ENCODE results near the gene ALG10B.

Gene ALG10B, protein sequence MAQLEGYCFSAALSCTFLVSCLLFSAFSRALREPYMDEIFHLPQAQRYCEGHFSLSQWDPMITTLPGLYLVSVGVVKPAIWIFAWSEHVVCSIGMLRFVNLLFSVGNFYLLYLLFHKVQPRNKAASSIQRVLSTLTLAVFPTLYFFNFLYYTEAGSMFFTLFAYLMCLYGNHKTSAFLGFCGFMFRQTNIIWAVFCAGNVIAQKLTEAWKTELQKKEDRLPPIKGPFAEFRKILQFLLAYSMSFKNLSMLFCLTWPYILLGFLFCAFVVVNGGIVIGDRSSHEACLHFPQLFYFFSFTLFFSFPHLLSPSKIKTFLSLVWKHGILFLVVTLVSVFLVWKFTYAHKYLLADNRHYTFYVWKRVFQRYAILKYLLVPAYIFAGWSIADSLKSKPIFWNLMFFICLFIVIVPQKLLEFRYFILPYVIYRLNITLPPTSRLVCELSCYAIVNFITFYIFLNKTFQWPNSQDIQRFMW

DNA sequence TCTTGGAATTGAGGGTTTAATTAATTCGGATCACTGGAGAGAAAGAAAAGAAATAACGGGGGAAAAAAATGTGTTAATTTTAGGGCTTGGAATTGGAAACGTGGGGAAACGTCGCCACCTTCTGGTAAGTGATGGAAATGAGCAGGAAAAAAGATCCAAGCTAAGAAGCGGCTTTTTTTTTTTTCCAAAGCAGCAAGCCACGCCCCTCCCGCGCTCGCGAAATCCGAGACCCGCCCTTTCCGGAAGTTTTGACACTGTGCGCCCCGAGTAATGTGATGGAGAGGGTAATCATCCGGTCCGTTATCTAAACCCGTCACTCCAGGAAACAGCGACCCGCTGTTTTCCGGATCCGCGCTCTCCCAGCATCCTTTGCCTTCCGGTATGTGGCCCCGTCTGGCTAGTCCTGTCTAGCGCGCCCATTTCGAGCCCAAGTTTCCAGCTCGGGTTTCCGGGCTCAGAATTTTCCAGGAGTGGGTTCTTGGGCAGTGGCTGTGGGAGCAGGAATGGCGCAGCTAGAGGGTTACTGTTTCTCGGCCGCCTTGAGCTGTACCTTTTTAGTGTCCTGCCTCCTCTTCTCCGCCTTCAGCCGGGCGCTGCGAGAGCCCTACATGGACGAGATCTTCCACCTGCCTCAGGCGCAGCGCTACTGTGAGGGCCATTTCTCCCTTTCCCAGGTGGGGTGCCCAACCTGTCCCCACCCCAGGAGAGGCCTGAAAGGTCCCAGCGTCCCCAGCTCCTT is at the start of gene ALG10B:
Gene ALG10B (plus strand): TSS at position 384 of the 739 bp plus-strand sequence. CDS start 120 bp downstream, at position 504.
- no peaks in the 10 kb centered on the region for H3K79me2 ChIP-seq (ENCODE audit: insufficient read depth, low read length)
- no peaks in the 10 kb centered on the region for H4K20me1 ChIP-seq (ENCODE audit: insufficient read depth, low read length, poor library complexity, severe bottlenecking)
- no peaks in the 10 kb centered on the region for H3K27me3 ChIP-seq (ENCODE audit: insufficient read depth, low read length, poor library complexity, severe bottlenecking)
- H3K4me3 ChIP-seq (ENCODE audit: low read length, poor library complexity, severe bottlenecking), result peak within 1 kb of the TSS; percentile 16
- no peak within 1 kb of the TSS for H3K9ac ChIP-seq (ENCODE audit: low read depth, low read length, poor library complexity, severe bottlenecking)
- H3K4me2 ChIP-seq (ENCODE audit: low read depth, low read length, poor library complexity, severe bottlenecking), result peak within 1 kb of the TSS; percentile 32
- no peaks in the 10 kb centered on the region for H3F3A ChIP-seq (ENCODE audit: low read depth)
- no peaks in the 10 kb centered on the region for H3K9me2 ChIP-seq (replicated peaks; ENCODE audit: low read depth, low read length)
- H3K36me3 ChIP-seq (ENCODE audit: insufficient read depth, low read length), result no peaks in the 10 kb centered on the region
- no peaks in the 10 kb centered on the region for H3K9me3 ChIP-seq (ENCODE audit: insufficient read depth, low read depth, low read length)
- peak within 1 kb of the TSS; percentile 69 for H2AFZ ChIP-seq (ENCODE audit: low read length)
- no peak for TF ChIP-seq EZH2phosphoT487 (IDR thresholded peaks at IDR 0.05; ENCODE audit: borderline replicate concordance)
- TF ChIP-seq, protein P1, sequence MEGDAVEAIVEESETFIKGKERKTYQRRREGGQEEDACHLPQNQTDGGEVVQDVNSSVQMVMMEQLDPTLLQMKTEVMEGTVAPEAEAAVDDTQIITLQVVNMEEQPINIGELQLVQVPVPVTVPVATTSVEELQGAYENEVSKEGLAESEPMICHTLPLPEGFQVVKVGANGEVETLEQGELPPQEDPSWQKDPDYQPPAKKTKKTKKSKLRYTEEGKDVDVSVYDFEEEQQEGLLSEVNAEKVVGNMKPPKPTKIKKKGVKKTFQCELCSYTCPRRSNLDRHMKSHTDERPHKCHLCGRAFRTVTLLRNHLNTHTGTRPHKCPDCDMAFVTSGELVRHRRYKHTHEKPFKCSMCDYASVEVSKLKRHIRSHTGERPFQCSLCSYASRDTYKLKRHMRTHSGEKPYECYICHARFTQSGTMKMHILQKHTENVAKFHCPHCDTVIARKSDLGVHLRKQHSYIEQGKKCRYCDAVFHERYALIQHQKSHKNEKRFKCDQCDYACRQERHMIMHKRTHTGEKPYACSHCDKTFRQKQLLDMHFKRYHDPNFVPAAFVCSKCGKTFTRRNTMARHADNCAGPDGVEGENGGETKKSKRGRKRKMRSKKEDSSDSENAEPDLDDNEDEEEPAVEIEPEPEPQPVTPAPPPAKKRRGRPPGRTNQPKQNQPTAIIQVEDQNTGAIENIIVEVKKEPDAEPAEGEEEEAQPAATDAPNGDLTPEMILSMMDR (conservative IDR thresholded peaks at IDR 0.05; ENCODE audit: low read length), result peak; percentile 70
- no peaks in the 10 kb centered on the region for H3K4me1 ChIP-seq (ENCODE audit: insufficient read depth, low read length, poor library complexity, severe bottlenecking)

DNA sequence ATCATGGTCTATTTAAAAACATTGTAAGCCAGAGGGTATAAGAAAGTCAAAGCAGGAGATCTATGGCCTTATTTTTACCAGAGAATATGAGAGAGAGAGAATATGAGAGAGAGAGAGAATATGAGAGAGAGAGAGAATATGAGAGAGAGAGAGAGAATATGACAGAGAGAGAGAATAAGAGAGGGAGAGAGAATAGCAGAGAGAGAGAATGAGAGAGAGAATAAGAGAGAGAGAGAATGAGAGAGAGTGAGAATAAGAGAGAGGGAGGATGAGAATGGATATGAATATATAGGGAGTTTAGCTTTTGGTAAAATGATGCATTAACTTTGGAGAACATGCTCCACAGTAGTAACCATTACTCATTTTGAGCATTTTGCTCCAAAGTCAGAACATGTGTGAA is 48.0 kb upstream of the ALG10B start:
- Histone ChIP-seq H4K20me1 (ENCODE audit: insufficient read depth, low read length, poor library complexity, severe bottlenecking) (no peaks in the 10 kb centered on the region), H3K9ac (ENCODE audit: low read depth, low read length, poor library complexity, severe bottlenecking) (no peak overlapping the region), H3K79me2 (ENCODE audit: insufficient read depth, low read length) (no peaks in the 10 kb centered on the region), H3K4me2 (ENCODE audit: low read depth, low read length, poor library complexity, severe bottlenecking) (no peak overlapping the region), H3K9me2 (replicated peaks; ENCODE audit: low read depth, low read length) (no peaks in the 10 kb centered on the region), H3K27me3 (ENCODE audit: insufficient read depth, low read length, poor library complexity, severe bottlenecking) (no peaks in the 10 kb centered on the region), H3F3A (ENCODE audit: low read depth) (no peaks in the 10 kb centered on the region), H3K4me3 (ENCODE audit: low read length, poor library complexity, severe bottlenecking) (no peak overlapping the region), H3K36me3 (ENCODE audit: insufficient read depth, low read length) (no peaks in the 10 kb centered on the region), H3K4me1 (ENCODE audit: insufficient read depth, low read length, poor library complexity, severe bottlenecking) (no peaks in the 10 kb centered on the region), H2AFZ (ENCODE audit: low read length) (no peak overlapping the region), H3K9me3 (ENCODE audit: insufficient read depth, low read depth, low read length) (no peaks in the 10 kb centered on the region)
- TF ChIP-seq, protein P1 (conservative IDR thresholded peaks at IDR 0.05; ENCODE audit: low read length), result no peak
- no peak for TF ChIP-seq EZH2phosphoT487 (IDR thresholded peaks at IDR 0.05; ENCODE audit: borderline replicate concordance)

DNA sequence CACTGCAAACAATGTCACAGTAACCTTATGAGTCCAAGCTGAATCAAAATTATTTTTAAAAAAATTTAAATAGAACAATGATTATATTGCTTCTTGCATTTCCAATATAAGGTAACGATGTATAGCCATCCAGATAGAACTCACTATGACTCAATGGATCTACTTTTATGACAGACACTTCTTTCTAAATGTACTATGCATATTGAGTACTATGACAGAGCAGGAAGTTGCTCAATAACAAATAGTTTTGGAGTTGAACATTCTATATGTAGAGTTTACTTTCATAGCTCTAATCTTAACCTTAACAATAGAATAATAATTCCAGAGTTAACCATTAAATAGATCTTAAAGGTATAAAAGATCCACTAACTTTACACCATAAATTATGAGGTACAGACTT is 46.7 kb upstream of the ALG10B start:
- TF ChIP-seq EZH2phosphoT487 (IDR thresholded peaks at IDR 0.05; ENCODE audit: borderline replicate concordance), result no peak
- TF ChIP-seq, protein P1 (conservative IDR thresholded peaks at IDR 0.05; ENCODE audit: low read length), result no peak
- no peak overlapping the region for H3K4me3 ChIP-seq (ENCODE audit: low read length, poor library complexity, severe bottlenecking)
- no peaks in the 10 kb centered on the region for H3K27me3 ChIP-seq (ENCODE audit: insufficient read depth, low read length, poor library complexity, severe bottlenecking)
- H3K9me2 ChIP-seq (replicated peaks; ENCODE audit: low read depth, low read length), result no peaks in the 10 kb centered on the region
- no peak overlapping the region for H3K4me2 ChIP-seq (ENCODE audit: low read depth, low read length, poor library complexity, severe bottlenecking)
- H3K36me3 ChIP-seq (ENCODE audit: insufficient read depth, low read length), result no peaks in the 10 kb centered on the region
- H4K20me1 ChIP-seq (ENCODE audit: insufficient read depth, low read length, poor library complexity, severe bottlenecking), result no peaks in the 10 kb centered on the region
- H3K9me3 ChIP-seq (ENCODE audit: insufficient read depth, low read depth, low read length), result no peaks in the 10 kb centered on the region
- no peaks in the 10 kb centered on the region for H3K4me1 ChIP-seq (ENCODE audit: insufficient read depth, low read length, poor library complexity, severe bottlenecking)
- no peak overlapping the region for H2AFZ ChIP-seq (ENCODE audit: low read length)
- H3K9ac ChIP-seq (ENCODE audit: low read depth, low read length, poor library complexity, severe bottlenecking), result no peak overlapping the region
- no peaks in the 10 kb centered on the region for H3K79me2 ChIP-seq (ENCODE audit: insufficient read depth, low read length)
- no peaks in the 10 kb centered on the region for H3F3A ChIP-seq (ENCODE audit: low read depth)

Data from Loucy (cell line).